ENCODE data around the gene LRRC28.

DNA sequence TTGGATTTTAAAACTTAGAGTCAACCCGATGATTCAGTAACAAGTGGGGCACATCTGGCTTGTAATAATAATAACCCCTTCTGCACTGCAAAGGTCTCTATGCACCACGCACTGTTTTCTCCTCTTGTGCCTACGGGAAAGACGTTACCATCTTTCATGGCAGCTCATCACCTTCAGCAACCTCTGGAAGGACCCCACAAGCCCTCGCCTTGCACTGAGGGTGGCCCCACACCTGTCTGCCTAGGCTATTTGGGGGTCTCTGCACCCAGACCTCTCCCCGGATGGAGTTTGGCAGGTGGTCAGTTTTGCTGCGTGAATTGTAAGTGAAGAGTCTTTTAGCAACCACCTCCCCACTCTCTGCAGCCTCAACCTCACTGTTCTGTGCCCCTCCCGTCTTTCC is 175.9 kb downstream of the LRRC28 start:
- TF ChIP-seq, protein P1, sequence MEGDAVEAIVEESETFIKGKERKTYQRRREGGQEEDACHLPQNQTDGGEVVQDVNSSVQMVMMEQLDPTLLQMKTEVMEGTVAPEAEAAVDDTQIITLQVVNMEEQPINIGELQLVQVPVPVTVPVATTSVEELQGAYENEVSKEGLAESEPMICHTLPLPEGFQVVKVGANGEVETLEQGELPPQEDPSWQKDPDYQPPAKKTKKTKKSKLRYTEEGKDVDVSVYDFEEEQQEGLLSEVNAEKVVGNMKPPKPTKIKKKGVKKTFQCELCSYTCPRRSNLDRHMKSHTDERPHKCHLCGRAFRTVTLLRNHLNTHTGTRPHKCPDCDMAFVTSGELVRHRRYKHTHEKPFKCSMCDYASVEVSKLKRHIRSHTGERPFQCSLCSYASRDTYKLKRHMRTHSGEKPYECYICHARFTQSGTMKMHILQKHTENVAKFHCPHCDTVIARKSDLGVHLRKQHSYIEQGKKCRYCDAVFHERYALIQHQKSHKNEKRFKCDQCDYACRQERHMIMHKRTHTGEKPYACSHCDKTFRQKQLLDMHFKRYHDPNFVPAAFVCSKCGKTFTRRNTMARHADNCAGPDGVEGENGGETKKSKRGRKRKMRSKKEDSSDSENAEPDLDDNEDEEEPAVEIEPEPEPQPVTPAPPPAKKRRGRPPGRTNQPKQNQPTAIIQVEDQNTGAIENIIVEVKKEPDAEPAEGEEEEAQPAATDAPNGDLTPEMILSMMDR (IDR thresholded peaks at IDR 0.05 in 2 of 3, conservative IDR thresholded peaks at IDR 0.05 in 1 of 3; ENCODE audit: borderline replicate concordance in 1 of 3, insufficient read depth in 1 of 3, low read depth in 2 of 3, low read length in 2 of 3), result no peak
- no peak for TF ChIP-seq POLR2A (IDR thresholded peaks at IDR 0.05; ENCODE audit: borderline replicate concordance, extremely low read depth, insufficient read depth, insufficient read length)
- no peak for TF ChIP-seq EZH2 (IDR thresholded peaks at IDR 0.05)
- TF ChIP-seq, protein P2, sequence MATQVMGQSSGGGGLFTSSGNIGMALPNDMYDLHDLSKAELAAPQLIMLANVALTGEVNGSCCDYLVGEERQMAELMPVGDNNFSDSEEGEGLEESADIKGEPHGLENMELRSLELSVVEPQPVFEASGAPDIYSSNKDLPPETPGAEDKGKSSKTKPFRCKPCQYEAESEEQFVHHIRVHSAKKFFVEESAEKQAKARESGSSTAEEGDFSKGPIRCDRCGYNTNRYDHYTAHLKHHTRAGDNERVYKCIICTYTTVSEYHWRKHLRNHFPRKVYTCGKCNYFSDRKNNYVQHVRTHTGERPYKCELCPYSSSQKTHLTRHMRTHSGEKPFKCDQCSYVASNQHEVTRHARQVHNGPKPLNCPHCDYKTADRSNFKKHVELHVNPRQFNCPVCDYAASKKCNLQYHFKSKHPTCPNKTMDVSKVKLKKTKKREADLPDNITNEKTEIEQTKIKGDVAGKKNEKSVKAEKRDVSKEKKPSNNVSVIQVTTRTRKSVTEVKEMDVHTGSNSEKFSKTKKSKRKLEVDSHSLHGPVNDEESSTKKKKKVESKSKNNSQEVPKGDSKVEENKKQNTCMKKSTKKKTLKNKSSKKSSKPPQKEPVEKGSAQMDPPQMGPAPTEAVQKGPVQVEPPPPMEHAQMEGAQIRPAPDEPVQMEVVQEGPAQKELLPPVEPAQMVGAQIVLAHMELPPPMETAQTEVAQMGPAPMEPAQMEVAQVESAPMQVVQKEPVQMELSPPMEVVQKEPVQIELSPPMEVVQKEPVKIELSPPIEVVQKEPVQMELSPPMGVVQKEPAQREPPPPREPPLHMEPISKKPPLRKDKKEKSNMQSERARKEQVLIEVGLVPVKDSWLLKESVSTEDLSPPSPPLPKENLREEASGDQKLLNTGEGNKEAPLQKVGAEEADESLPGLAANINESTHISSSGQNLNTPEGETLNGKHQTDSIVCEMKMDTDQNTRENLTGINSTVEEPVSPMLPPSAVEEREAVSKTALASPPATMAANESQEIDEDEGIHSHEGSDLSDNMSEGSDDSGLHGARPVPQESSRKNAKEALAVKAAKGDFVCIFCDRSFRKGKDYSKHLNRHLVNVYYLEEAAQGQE (IDR thresholded peaks at IDR 0.05; ENCODE audit: low read depth), result no peak
- TF ChIP-seq, protein P3, sequence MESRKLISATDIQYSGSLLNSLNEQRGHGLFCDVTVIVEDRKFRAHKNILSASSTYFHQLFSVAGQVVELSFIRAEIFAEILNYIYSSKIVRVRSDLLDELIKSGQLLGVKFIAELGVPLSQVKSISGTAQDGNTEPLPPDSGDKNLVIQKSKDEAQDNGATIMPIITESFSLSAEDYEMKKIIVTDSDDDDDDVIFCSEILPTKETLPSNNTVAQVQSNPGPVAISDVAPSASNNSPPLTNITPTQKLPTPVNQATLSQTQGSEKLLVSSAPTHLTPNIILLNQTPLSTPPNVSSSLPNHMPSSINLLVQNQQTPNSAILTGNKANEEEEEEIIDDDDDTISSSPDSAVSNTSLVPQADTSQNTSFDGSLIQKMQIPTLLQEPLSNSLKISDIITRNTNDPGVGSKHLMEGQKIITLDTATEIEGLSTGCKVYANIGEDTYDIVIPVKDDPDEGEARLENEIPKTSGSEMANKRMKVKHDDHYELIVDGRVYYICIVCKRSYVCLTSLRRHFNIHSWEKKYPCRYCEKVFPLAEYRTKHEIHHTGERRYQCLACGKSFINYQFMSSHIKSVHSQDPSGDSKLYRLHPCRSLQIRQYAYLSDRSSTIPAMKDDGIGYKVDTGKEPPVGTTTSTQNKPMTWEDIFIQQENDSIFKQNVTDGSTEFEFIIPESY (IDR thresholded peaks at IDR 0.05; ENCODE audit: extremely low read depth, insufficient replicate concordance, low read length), result no peak
- TF ChIP-seq, protein P4, sequence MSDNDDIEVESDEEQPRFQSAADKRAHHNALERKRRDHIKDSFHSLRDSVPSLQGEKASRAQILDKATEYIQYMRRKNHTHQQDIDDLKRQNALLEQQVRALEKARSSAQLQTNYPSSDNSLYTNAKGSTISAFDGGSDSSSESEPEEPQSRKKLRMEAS (IDR thresholded peaks at IDR 0.05), result no peak
- TF ChIP-seq CBX3 (IDR thresholded peaks at IDR 0.05; ENCODE audit: low read depth), result no peak
- no peak for TF ChIP-seq POLR2AphosphoS5 (IDR thresholded peaks at IDR 0.05; ENCODE audit: low read depth, low read length)
- no peak for TF ChIP-seq ZNF274 (IDR thresholded peaks at IDR 0.05; ENCODE audit: low read depth, low read length)
- TF ChIP-seq, protein P5, sequence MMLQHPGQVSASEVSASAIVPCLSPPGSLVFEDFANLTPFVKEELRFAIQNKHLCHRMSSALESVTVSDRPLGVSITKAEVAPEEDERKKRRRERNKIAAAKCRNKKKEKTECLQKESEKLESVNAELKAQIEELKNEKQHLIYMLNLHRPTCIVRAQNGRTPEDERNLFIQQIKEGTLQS (IDR thresholded peaks at IDR 0.05), result no peak
- TF ChIP-seq SIN3A (IDR thresholded peaks at IDR 0.05; ENCODE audit: low read depth), result no peak
- TF ChIP-seq EZH2phosphoT487 (IDR thresholded peaks at IDR 0.05; ENCODE audit: borderline replicate concordance), result no peak
- no peak for TF ChIP-seq RAD21 (IDR thresholded peaks at IDR 0.05; ENCODE audit: low read depth)
- TF ChIP-seq FOSL1 (IDR thresholded peaks at IDR 0.05; ENCODE audit: low read depth), result no peak

Measured in HCT116 (cell line).